ENCODE results near the gene PAGR1. TPM values are rescaled to one million over a fixed set of nuclear protein-coding genes. Genes with fewer than 3 reads are reported as not detected.
A peak's percentile ranks its signal among the peaks of the same experiment; 100 is the strongest.

The PAGR1 gene
- total and polyA plus RNA-seq, 2 of the 13 experiments (the other 11 are each of a cell fraction or from before 2014, with no cell fraction given), result 9.8 to 66.4 TPM

GRCh38 chr16:29806641-29807425 lies 9.1 kb upstream of the PAGR1 start (continued):
- TF ChIP-seq FOXO1 (CRISPR knock-in tag; IDR thresholded peaks at IDR 0.05) (no peak), XBP1 (CRISPR knock-in tag; IDR thresholded peaks at IDR 0.05) (no peak), BCL6 (CRISPR knock-in tag; IDR thresholded peaks at IDR 0.05) (no peak), CENPX (CRISPR knock-in tag; IDR thresholded peaks at IDR 0.05) (no peak), NFKBIZ (CRISPR knock-in tag; IDR thresholded peaks at IDR 0.05) (no peak), ZBTB33 (CRISPR knock-in tag; IDR thresholded peaks at IDR 0.05) (no peak), NFATC3 (CRISPR knock-in tag; IDR thresholded peaks at IDR 0.05) (no peak), FOXA1 (IDR thresholded peaks at IDR 0.05) (no peak), FOXA1 (CRISPR knock-in tag; IDR thresholded peaks at IDR 0.05) (no peak), ZBTB40 (IDR thresholded peaks at IDR 0.05) (no peak), ZBTB40 (CRISPR knock-in tag; IDR thresholded peaks at IDR 0.05) (no peak), CHD2 (IDR thresholded peaks at IDR 0.05; ENCODE audit: low read depth, low read length) (no peak), ZSCAN20 (CRISPR knock-in tag; IDR thresholded peaks at IDR 0.05; ENCODE audit: borderline replicate concordance) (no peak), ZMYM2 (CRISPR knock-in tag; IDR thresholded peaks at IDR 0.05) (no peak), ADNP (CRISPR knock-in tag; IDR thresholded peaks at IDR 0.05) (no peak), ZFP36 (IDR thresholded peaks at IDR 0.05; ENCODE audit: borderline replicate concordance, low read depth, low read length, partially characterized antibody) (no peak), JUNB (CRISPR knock-in tag; IDR thresholded peaks at IDR 0.05; ENCODE audit: borderline replicate concordance) (no peak), ZNF639 (CRISPR knock-in tag; conservative IDR thresholded peaks at IDR 0.05) (peak; percentile 87), BRD4 (CRISPR knock-in tag; IDR thresholded peaks at IDR 0.05) (peak; percentile 63; the same call in 1 of the 2 replicates), TP53 (CRISPR knock-in tag; conservative IDR thresholded peaks at IDR 0.05) (no peak)

Measured in HepG2 (cell line).